ENCODE measurements around the gene TFAP2D.

The TFAP2D gene

GRCh38 chr6:50698546-50698945, 14.8 kb upstream of the TFAP2D start:
- no peaks in the 10 kb centered on the region for H3K36me3 ChIP-seq (ENCODE audit: insufficient read depth, low read length)
- H3K27me3 ChIP-seq (ENCODE audit: insufficient read depth, low read length, poor library complexity), result no peaks in the 10 kb centered on the region
- no peaks in the 10 kb centered on the region for H3K79me2 ChIP-seq (ENCODE audit: insufficient read depth, low read length)
- H3K4me2 ChIP-seq (ENCODE audit: insufficient read depth, low read length), result no peak overlapping the region
- DNase-seq (no peak), ATAC-seq (ENCODE audit: insufficient read depth, low read depth) (no peak)
- no peaks in the 10 kb centered on the region for H3K4me1 ChIP-seq (ENCODE audit: insufficient read depth, low read length)
- TF ChIP-seq EZH2 (IDR thresholded peaks at IDR 0.05; ENCODE audit: borderline replicate concordance, low read depth, low read length, severe bottlenecking) (no peak), CTCF (IDR thresholded peaks at IDR 0.05; ENCODE audit: borderline replicate concordance, extremely low read depth, low read length, poor library complexity, severe bottlenecking) (no peak)
- H3K27ac ChIP-seq (ENCODE audit: low read length), result no peak overlapping the region
- no peak overlapping the region for H3K4me3 ChIP-seq (ENCODE audit: low read depth in 1 of 2, low read length in 2 of 2)
- H3K9ac ChIP-seq (ENCODE audit: low read depth, low read length), result no peak overlapping the region
- no peaks in the 10 kb centered on the region for H4K20me1 ChIP-seq (ENCODE audit: insufficient read depth, low read length)
- H2AFZ ChIP-seq (ENCODE audit: low read depth, low read length), result no peak overlapping the region
- no peaks in the 10 kb centered on the region for H3K9me3 ChIP-seq (ENCODE audit: insufficient read depth, low read length, severe bottlenecking)

- no peak overlapping the region for H3K27ac ChIP-seq (ENCODE audit: low read length)
- H3K4me2 ChIP-seq (ENCODE audit: insufficient read depth, low read length), result no peak overlapping the region
- H3K4me3 ChIP-seq (ENCODE audit: low read depth in 1 of 2, low read length in 2 of 2), result no peak overlapping the region
- ATAC-seq (ENCODE audit: insufficient read depth, low read depth) (peak; percentile 81; the same call in 2 of the 3 replicates), DNase-seq (peak; percentile 36)
- TF ChIP-seq EZH2 (IDR thresholded peaks at IDR 0.05; ENCODE audit: borderline replicate concordance, low read depth, low read length, severe bottlenecking), result no peak
- TF ChIP-seq CTCF (IDR thresholded peaks at IDR 0.05; ENCODE audit: borderline replicate concordance, extremely low read depth, low read length, poor library complexity, severe bottlenecking), result no peak
- no peak overlapping the region for H2AFZ ChIP-seq (ENCODE audit: low read depth, low read length)
- H3K9me3 ChIP-seq (ENCODE audit: insufficient read depth, low read length, severe bottlenecking), result no peaks in the 10 kb centered on the region
- no peaks in the 10 kb centered on the region for H3K79me2 ChIP-seq (ENCODE audit: insufficient read depth, low read length)
- H3K36me3 ChIP-seq (ENCODE audit: insufficient read depth, low read length), result no peaks in the 10 kb centered on the region
- H3K9ac ChIP-seq (ENCODE audit: low read depth, low read length), result no peak overlapping the region
- no peaks in the 10 kb centered on the region for H3K4me1 ChIP-seq (ENCODE audit: insufficient read depth, low read length)
- no peaks in the 10 kb centered on the region for H3K27me3 ChIP-seq (ENCODE audit: insufficient read depth, low read length, poor library complexity)
- no peaks in the 10 kb centered on the region for H4K20me1 ChIP-seq (ENCODE audit: insufficient read depth, low read length)
Observed at GRCh38 chr6:50699051-50699775, 14.1 kb upstream of the TFAP2D start.

- Histone ChIP-seq H3K36me3 (ENCODE audit: insufficient read depth, low read length) (no peaks in the 10 kb centered on the region), H2AFZ (ENCODE audit: low read depth, low read length) (no peak overlapping the region), H3K9ac (ENCODE audit: low read depth, low read length) (no peak overlapping the region), H4K20me1 (ENCODE audit: insufficient read depth, low read length) (no peaks in the 10 kb centered on the region), H3K27ac (ENCODE audit: low read length) (no peak overlapping the region), H3K4me2 (ENCODE audit: insufficient read depth, low read length) (no peak overlapping the region), H3K4me3 (ENCODE audit: low read depth in 1 of 2, low read length in 2 of 2) (no peak overlapping the region), H3K4me1 (ENCODE audit: insufficient read depth, low read length) (no peaks in the 10 kb centered on the region), H3K79me2 (ENCODE audit: insufficient read depth, low read length) (no peaks in the 10 kb centered on the region), H3K27me3 (ENCODE audit: insufficient read depth, low read length, poor library complexity) (no peaks in the 10 kb centered on the region), H3K9me3 (ENCODE audit: insufficient read depth, low read length, severe bottlenecking) (no peaks in the 10 kb centered on the region)
- ATAC-seq (ENCODE audit: insufficient read depth, low read depth) (no peak), DNase-seq (no peak)
- TF ChIP-seq CTCF (IDR thresholded peaks at IDR 0.05; ENCODE audit: borderline replicate concordance, extremely low read depth, low read length, poor library complexity, severe bottlenecking) (no peak), EZH2 (IDR thresholded peaks at IDR 0.05; ENCODE audit: borderline replicate concordance, low read depth, low read length, severe bottlenecking) (no peak)
Observed at GRCh38 chr6:50706575-50706974, 6.8 kb upstream of the TFAP2D start.

All from DND-41 (cell line).